PC-3 (cell line): ENCODE measurements around the gene CCDC34. TPM values are rescaled to one million over a fixed set of nuclear protein-coding genes. Genes with fewer than 3 reads are reported as not detected.

ENCODE experiments used
- ATAC-seq: fragments of 200-7000 bp; cut with Tn5 transposase; 2 replicates; pipeline ENCODE4 v1.9.1; 2020; ENCODE audit warnings: mild to moderate bottlenecking, moderate library complexity
- BruUV-seq: library from RNA; stranded (reverse); fragments of 400-500 nt; replicated peaks from 2 replicates; lab custom pipeline; 2021; lab: Mats Ljungman, UMichigan
- CTCF ChIA-PET: fragments of 300-600 bp; sonication (Branson Sonifier 250); formaldehyde crosslinking; loops from one replicate; lab custom pipeline; 2022; ENCODE audit warnings: antibody characterized with exemption; lab: Charles Lee
- POLR2A ChIA-PET: fragments of 300-600 bp; sonication (Branson Sonifier 250); formaldehyde crosslinking; loops from one replicate; lab custom pipeline; 2022; ENCODE audit warnings: antibody characterized with exemption; ENCODE audit not compliant: unreplicated experiment; lab: Charles Lee
- DNase-seq: peaks from one replicate; pipeline ENCODE4 v3.0.0-alpha.2; 2015
- H2AFZ ChIP-seq: fragments of 300-600 bp; sonication (generic); 2 replicates; pipeline ENCODE4 v1.6.0; 2016; ENCODE audit warnings: antibody characterized with exemption, low read length
- H3F3A ChIP-seq: fragments of 300-600 bp; sonication (generic); one replicate; pipeline ENCODE4 v1.6.0; 2017; ENCODE audit warnings: antibody characterized with exemption, low read length, control low read depth, mild to moderate bottlenecking; ENCODE audit not compliant: unreplicated experiment
- H3K27ac ChIP-seq: fragments of 300-600 bp; sonication (generic); 2 replicates; pipeline ENCODE4 v1.5.1; 2016; ENCODE audit warnings: mild to moderate bottlenecking, low read length
- H3K27me3 ChIP-seq: fragments of 300-600 bp; sonication (generic); 2 replicates; pipeline ENCODE4 v1.6.1; 2016; ENCODE audit warnings: low read length, mixed read lengths
- H3K36me3 ChIP-seq: fragments of 300-600 bp; sonication (generic); 2 replicates; pipeline ENCODE4 v1.6.1; 2016; ENCODE audit warnings: low read depth, mixed run types, low read length, mixed read lengths
- H3K4me1 ChIP-seq: fragments of 300-600 bp; sonication (generic); 2 replicates; pipeline ENCODE4 v1.5.1; 2016; ENCODE audit warnings: low read length; ENCODE audit not compliant: insufficient read depth
- H3K4me2 ChIP-seq: fragments of 300-600 bp; sonication (generic); 2 replicates; pipeline ENCODE4 v1.6.0; 2016; ENCODE audit warnings: low read length
- H3K4me3 ChIP-seq: fragments of 300-600 bp; sonication (generic); 2 replicates; pipeline ENCODE4 v1.5.1; 2016; ENCODE audit warnings: mild to moderate bottlenecking, low read length, mixed read lengths
- H3K79me2 ChIP-seq: fragments of 300-600 bp; sonication (generic); 2 replicates; pipeline ENCODE4 v1.6.1; 2017; ENCODE audit warnings: low read length, mixed read lengths
- H3K9ac ChIP-seq: fragments of 300-600 bp; sonication (generic); 2 replicates; pipeline ENCODE4 v1.6.0; 2016; ENCODE audit warnings: mild to moderate bottlenecking, low read length
- H3K9me2 ChIP-seq: fragments of 300-600 bp; sonication (generic); replicated peaks from 2 replicates; pipeline ENCODE4 v1.6.1; 2016; ENCODE audit warnings: mixed run types, low read length, mixed read lengths
- H3K9me3 ChIP-seq: fragments of 300-600 bp; sonication (generic); 2 replicates; pipeline ENCODE4 v1.6.1; 2016; ENCODE audit warnings: low read length, mixed read lengths
- H4K20me1 ChIP-seq: fragments of 300-600 bp; sonication (generic); 2 replicates; pipeline ENCODE4 v1.6.1; 2016; ENCODE audit warnings: low read length, mixed read lengths
- EZH2 ChIP-seq: fragments of 300-600 bp; sonication (generic); IDR thresholded peaks from one replicate; pipeline ENCODE4 v1.6.1; 2017; ENCODE audit warnings: antibody characterized with exemption, mild to moderate bottlenecking, low read length; ENCODE audit not compliant: unreplicated experiment
- EZH2phosphoT487 ChIP-seq: fragments of 300-600 bp; sonication (generic); IDR thresholded peaks from 2 replicates; pipeline ENCODE4 v1.6.1; 2018; ENCODE audit warnings: mild to moderate bottlenecking, antibody characterized with exemption, low read length, borderline replicate concordance
- intact Hi-C: fragments of 100-400 bp; cut with micrococcal nuclease; formaldehyde crosslinking; loops from 2 replicates; pipeline ENCODE4 v1.9.0; 2023
- total RNA-seq: library from RNA; depleted of rRNA; stranded (reverse); fragments of >200 nt; gene quantifications from 2 replicates; pipeline ENCODE4 v1.2.3, GENCODE V29; 2014
- TF ChIP-seq, protein P1 (sequence below): fragments of 300-600 bp; sonication (generic); conservative IDR thresholded peaks from 2 replicates; pipeline ENCODE4 v1.5.1; 2017; ENCODE audit warnings: antibody characterized with exemption, low read depth, mild to moderate bottlenecking, low read length

The CCDC34 gene
- total RNA-seq, 1 experiment from 2014 or later: 11.0 TPM

DNA sequence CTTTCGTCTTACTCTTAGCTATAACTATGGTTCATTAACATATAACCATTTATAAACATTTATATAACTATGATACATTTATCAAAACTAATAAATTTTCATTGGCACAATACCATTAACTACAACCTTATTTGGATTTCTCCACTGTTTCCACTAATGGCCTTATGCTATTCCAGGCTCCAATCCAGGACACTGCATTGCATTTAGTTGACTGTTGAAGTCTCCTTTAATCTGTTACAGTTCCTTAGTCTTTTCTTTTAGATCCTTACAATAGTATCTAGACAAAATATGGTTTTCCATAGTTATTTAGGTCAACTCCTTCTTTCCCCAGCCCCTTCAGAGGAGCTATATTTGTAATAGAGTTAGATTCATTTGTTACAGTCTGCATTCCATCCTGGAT, 47.2 kb downstream of the CCDC34 start:
- Histone ChIP-seq H3K27ac (no peak overlapping the region), H3K9me3 (no peaks in the 10 kb centered on the region), H3K9me2 (no peaks in the 10 kb centered on the region), H3K36me3 (no peaks in the 10 kb centered on the region), H3F3A (no peaks in the 10 kb centered on the region), H3K27me3 (no peaks in the 10 kb centered on the region), H2AFZ (no peak overlapping the region), H3K4me2 (no peak overlapping the region), H3K79me2 (no peaks in the 10 kb centered on the region), H4K20me1 (no peaks in the 10 kb centered on the region), H3K4me3 (no peak overlapping the region), H3K9ac (no peak overlapping the region), H3K4me1 (peaks cover 13% of the 10 kb centered on the region; the same call in 1 of the 2 replicates)
- BruUV-seq: no TSS peak
- ChIA-PET POLR2A (no interaction called here), CTCF (no interaction called here)
- no peak for ATAC-seq
- intact Hi-C loops: no loop called here
- TF ChIP-seq EZH2phosphoT487 (no peak), EZH2 (no peak)
- TF ChIP-seq, protein P1, sequence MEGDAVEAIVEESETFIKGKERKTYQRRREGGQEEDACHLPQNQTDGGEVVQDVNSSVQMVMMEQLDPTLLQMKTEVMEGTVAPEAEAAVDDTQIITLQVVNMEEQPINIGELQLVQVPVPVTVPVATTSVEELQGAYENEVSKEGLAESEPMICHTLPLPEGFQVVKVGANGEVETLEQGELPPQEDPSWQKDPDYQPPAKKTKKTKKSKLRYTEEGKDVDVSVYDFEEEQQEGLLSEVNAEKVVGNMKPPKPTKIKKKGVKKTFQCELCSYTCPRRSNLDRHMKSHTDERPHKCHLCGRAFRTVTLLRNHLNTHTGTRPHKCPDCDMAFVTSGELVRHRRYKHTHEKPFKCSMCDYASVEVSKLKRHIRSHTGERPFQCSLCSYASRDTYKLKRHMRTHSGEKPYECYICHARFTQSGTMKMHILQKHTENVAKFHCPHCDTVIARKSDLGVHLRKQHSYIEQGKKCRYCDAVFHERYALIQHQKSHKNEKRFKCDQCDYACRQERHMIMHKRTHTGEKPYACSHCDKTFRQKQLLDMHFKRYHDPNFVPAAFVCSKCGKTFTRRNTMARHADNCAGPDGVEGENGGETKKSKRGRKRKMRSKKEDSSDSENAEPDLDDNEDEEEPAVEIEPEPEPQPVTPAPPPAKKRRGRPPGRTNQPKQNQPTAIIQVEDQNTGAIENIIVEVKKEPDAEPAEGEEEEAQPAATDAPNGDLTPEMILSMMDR: no peak
- no peak for DNase-seq

DNA sequence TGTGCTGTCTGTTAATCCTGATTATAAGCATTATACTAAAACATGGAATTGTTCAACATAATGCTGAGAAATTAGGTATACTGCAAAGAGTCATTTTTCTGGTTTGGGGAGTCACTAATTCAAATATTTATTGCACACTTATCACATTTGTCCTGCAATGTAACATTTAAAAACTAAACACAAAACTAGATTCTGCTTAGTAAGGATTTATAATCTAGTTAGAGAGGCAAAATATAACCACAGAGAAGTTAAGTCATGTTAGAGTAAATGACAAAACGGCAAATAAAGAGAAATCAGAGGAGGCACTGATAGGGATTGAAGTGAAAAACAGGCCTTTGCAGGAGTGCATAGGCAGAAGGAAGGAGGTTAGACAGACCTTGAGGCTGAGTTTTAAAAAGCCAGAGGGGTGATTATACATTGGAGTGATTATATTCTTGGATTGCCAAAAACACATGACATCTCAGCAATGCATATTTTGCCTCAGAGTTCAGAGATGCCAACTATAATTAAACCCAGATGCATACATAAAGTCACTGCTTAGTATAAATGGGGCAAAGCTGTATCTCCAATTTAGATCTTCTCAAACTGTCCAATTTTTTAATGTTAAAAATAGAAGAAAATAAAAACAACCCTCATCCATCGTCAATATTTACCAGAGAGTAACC, 49.7 kb downstream of the CCDC34 start:
- H3K9me3 ChIP-seq: no peaks in the 10 kb centered on the region
- intact Hi-C loops: no loop called here
- H3K79me2 ChIP-seq: no peaks in the 10 kb centered on the region
- TF ChIP-seq, protein P1: no peak
- TF ChIP-seq EZH2phosphoT487: no peak
- TF ChIP-seq EZH2: no peak
- no TSS peak for BruUV-seq
- no peak overlapping the region for H3K9ac ChIP-seq
- H3F3A ChIP-seq: no peaks in the 10 kb centered on the region
- H2AFZ ChIP-seq: no peak overlapping the region
- H3K4me2 ChIP-seq: no peak overlapping the region
- no peaks in the 10 kb centered on the region for H3K36me3 ChIP-seq
- no peaks in the 10 kb centered on the region for H4K20me1 ChIP-seq
- H3K4me1 ChIP-seq: peaks cover 3% of the 10 kb centered on the region; the same call in 1 of the 2 replicates
- ATAC-seq: no peak
- no peak for DNase-seq
- H3K27me3 ChIP-seq: no peaks in the 10 kb centered on the region
- CTCF ChIA-PET: no interaction called here
- H3K9me2 ChIP-seq: no peaks in the 10 kb centered on the region
- POLR2A ChIA-PET: no interaction called here
- H3K27ac ChIP-seq: no peak overlapping the region
- no peak overlapping the region for H3K4me3 ChIP-seq

DNA sequence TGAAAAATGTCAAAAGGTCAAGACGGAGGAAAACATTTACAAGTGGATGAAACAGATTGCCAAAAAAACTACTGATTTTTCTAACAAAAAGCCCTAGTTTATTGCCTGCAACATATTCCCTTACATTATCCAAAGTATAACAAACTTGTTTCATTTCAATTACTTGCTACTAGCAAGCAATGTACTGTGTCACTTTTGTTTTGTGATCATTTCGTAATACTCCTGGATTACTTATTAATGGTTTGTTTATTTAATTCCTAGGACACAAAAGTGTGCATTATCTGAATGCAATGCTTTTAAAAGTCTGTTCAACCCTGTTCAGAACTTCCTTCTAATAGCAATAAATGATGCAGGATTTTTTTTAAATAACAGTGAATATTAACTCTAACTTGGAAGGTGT, 50.9 kb downstream of the CCDC34 start:
- H3K4me2 ChIP-seq: no peak overlapping the region
- H3K4me1 ChIP-seq: no peaks in the 10 kb centered on the region
- ChIA-PET POLR2A (no interaction called here), CTCF (no interaction called here)
- no peak for DNase-seq
- no peak overlapping the region for H2AFZ ChIP-seq
- no peaks in the 10 kb centered on the region for H3F3A ChIP-seq
- H4K20me1 ChIP-seq: no peaks in the 10 kb centered on the region
- no peaks in the 10 kb centered on the region for H3K27me3 ChIP-seq
- H3K9ac ChIP-seq: no peak overlapping the region
- no peak overlapping the region for H3K4me3 ChIP-seq
- H3K79me2 ChIP-seq: no peaks in the 10 kb centered on the region
- intact Hi-C loops: no loop called here
- H3K9me2 ChIP-seq: no peaks in the 10 kb centered on the region
- no peaks in the 10 kb centered on the region for H3K9me3 ChIP-seq
- TF ChIP-seq EZH2 (no peak), EZH2phosphoT487 (no peak)
- TF ChIP-seq, protein P1: no peak
- no peak overlapping the region for H3K27ac ChIP-seq
- no TSS peak for BruUV-seq
- ATAC-seq: no peak
- H3K36me3 ChIP-seq: no peaks in the 10 kb centered on the region
